ENCODE results near the gene TGFBR3L. TPM values are rescaled to one million over a fixed set of nuclear protein-coding genes. Genes with fewer than 3 reads are reported as not detected.
"Not testable (repeated sequence)": the region's sequence is repeated elsewhere in the genome, so short reads cannot be mapped to it uniquely, and the experiment has no call there.

The TGFBR3L gene
- total RNA-seq, 1 donor: 0.86 TPM

DNA sequence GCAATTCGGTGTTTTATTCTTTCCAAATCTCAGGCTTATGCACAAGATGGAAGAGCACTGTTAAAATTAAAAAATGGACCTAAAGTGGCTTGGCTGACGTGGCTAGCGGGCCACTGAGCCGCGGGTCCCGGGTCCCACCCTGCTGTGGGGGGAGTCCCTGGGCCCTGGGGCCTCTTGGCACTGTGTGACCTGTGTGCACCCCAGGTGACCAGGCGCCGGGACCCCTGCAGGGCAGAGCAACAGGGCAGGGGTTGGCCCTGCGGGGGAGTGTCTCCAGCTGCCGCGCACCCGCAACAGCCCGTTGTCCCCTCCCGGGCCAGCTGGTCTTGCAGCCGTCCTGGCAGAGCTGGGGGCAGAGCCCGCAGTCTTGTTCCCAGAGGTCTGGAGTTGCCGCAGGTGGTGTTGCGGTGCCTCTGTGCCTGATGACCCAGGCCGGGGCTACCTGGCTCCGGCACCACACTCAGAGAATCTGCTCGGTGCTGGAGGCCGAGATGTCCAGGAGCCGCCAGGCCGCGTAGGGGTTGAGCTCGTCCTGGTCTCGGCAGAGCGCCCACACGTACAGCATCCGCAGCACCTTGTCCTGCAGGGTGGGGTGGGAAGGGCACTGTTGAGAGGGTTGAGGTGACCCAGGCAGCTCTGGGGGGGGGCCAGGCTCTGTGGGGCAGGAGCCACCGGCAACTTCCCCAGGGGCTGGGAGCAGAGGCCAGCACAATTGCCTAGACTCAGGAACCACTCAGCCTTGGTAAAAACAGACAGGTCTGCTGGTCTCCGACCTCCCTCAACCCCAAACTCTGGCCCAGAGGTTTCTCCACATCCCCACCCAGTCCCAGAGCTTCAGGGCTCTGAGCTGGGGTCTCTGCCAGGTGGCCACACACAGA is 12.3 kb downstream of the TGFBR3L start:
- TF ChIP-seq, protein P1, sequence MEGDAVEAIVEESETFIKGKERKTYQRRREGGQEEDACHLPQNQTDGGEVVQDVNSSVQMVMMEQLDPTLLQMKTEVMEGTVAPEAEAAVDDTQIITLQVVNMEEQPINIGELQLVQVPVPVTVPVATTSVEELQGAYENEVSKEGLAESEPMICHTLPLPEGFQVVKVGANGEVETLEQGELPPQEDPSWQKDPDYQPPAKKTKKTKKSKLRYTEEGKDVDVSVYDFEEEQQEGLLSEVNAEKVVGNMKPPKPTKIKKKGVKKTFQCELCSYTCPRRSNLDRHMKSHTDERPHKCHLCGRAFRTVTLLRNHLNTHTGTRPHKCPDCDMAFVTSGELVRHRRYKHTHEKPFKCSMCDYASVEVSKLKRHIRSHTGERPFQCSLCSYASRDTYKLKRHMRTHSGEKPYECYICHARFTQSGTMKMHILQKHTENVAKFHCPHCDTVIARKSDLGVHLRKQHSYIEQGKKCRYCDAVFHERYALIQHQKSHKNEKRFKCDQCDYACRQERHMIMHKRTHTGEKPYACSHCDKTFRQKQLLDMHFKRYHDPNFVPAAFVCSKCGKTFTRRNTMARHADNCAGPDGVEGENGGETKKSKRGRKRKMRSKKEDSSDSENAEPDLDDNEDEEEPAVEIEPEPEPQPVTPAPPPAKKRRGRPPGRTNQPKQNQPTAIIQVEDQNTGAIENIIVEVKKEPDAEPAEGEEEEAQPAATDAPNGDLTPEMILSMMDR (IDR thresholded peaks at IDR 0.05; ENCODE audit: insufficient read depth, low read depth, low read length): no peak
- no peak overlapping the region for H3K4me3 ChIP-seq (ENCODE audit: low read depth, low read length)
- DNase-seq (ENCODE audit: low read depth): no peak

DNA sequence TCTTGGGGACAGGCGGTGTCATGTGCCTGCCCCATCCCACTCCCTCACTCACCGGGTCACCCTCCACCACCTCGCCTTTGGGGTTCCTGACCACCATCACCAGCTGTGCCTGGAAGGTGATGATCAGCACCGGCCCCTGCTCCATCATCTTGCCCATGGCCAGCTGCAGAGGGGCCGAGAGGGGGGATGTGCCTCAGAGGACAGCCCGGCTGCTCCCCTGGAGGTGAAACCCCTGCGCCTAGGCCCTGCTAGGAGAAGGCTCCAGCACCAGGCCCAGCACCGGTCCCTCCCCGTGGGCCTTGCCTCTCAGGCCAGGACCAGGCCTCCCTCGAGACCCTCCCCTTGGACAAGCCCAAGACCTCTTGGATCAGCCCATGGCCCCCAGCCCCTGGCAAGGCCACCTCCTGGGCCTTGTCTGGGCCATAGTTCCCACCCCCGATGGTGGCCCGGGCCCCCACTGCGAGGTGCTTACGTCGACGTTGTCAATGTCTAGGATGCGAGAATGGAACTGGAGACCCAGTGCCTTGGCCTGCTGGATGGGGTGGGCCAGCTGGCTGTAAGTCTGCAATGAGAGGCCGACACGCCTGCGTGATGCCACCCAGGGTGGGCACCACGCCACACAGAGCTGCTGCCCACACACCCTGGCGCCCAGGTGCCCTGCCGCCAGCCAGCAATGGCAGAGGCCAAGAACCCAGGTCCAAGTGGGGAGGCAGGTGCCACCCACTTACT is 13.1 kb downstream of the TGFBR3L start:
- no peak overlapping the region for H3K4me3 ChIP-seq (ENCODE audit: low read depth, low read length)
- TF ChIP-seq, protein P1 (IDR thresholded peaks at IDR 0.05; ENCODE audit: insufficient read depth, low read depth, low read length): no peak
- DNase-seq (ENCODE audit: low read depth): no peak

DNA sequence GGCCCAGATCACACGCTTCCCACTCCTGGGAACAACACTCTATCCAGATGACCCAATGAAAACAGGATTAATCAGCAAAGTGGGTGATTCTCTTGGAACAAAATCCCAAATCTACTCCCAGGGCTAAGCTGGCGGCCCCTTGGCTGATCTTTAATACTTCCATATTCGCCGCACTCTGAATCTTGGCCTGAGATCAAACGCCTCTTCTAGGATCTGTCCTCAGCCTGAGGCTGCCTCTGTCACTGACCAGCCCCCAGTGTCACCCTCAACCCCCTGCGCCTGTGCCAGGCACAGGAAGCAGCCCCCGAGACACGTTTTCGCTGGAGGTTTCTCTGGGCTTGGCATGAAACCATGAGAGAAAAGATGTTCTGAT is 13.7 kb downstream of the TGFBR3L start:
- H3K4me3 ChIP-seq (ENCODE audit: low read depth, low read length): peak overlapping the region; percentile 10
- TF ChIP-seq, protein P1 (IDR thresholded peaks at IDR 0.05; ENCODE audit: insufficient read depth, low read depth, low read length): no peak
- no peak for DNase-seq (ENCODE audit: low read depth)

- peak; percentile 93 for DNase-seq (ENCODE audit: low read depth)
- peak overlapping the region; percentile 27 for H3K4me3 ChIP-seq (ENCODE audit: low read depth, low read length)
- TF ChIP-seq, protein P1 (IDR thresholded peaks at IDR 0.05; ENCODE audit: insufficient read depth, low read depth, low read length): peak; percentile 57
These were observed 14.4 kb downstream of the TGFBR3L start for GRCh38 chr19:7928741-7929701.

DNA sequence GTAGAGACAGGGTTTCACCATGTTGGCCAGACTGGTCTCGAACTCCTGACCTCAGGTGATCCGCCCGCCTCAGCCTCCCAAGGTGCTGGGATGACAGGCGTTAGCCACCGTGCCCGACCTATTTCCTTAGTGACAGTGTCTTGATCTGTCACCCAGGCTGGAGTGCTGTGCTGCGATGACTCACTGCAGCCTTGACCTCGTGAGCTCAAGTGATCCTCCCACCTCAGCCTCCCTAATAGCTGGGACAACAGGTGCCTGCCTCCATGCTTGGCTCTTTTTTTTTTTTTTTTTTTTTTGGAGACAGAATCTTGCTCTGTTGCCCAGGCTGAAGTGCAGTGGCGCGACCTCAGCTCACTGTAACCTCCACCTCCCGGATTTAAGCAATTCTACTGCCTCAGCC is 15.4 kb downstream of the TGFBR3L start:
- H3K4me3 ChIP-seq (ENCODE audit: low read depth, low read length); DNase-seq (ENCODE audit: low read depth): not testable (repeated sequence)

DNA sequence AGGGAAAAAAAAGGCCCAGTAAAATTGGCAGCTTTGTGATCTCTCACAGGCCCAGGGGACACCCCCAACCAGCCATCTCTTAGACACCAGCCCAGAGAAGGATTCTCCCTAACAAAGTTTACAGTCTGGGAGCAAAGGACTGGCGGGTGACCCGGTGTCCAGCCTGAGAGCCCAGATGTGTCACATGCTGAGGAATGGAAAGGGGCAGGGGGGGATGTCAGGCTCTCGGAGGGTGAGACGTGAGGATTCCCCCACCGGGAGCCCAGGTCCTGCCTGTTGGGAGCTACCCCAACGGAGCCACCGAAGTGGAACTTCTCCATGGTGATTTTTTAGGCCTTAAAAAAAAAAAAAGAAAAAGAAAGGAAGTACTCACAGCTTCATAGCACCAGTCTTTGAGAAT is 16.1 kb downstream of the TGFBR3L start:
- H3K4me3 ChIP-seq (ENCODE audit: low read depth, low read length): no peak overlapping the region
- DNase-seq (ENCODE audit: low read depth): no peak
- TF ChIP-seq, protein P1 (IDR thresholded peaks at IDR 0.05; ENCODE audit: insufficient read depth, low read depth, low read length): no peak

Data from fibroblast of villous mesenchyme (primary cell).